Neuronal stem cell (in vitro differentiated cells): ENCODE data around the gene GRIK4.

ENCODE experiments used
- DNase-seq: peaks from one replicate; pipeline ENCODE4 v3.0.0-alpha.2; 2013; ENCODE audit warnings: low spot score
- H2AFZ ChIP-seq: one replicate; pipeline ENCODE4 v1.6.1; 2013; ENCODE audit warnings: mild to moderate bottlenecking, low read length, inconsistent platforms
- H2AK5ac ChIP-seq: 2 replicates; pipeline ENCODE4 v1.6.1; 2013; ENCODE audit warnings: low read depth, mild to moderate bottlenecking, inconsistent platforms, low read length, moderate library complexity, mixed read lengths
- H2BK120ac ChIP-seq: 2 replicates; pipeline ENCODE4 v1.6.1; 2013; ENCODE audit warnings: low read depth, mild to moderate bottlenecking, inconsistent platforms, low read length, moderate library complexity, mixed read lengths
- H2BK12ac ChIP-seq: one replicate; pipeline ENCODE4 v1.6.1; 2013; ENCODE audit warnings: low read length, inconsistent platforms
- H2BK15ac ChIP-seq: 2 replicates; pipeline ENCODE4 v1.6.1; 2013; ENCODE audit warnings: mild to moderate bottlenecking, low read length, inconsistent platforms, mixed read lengths
- H2BK5ac ChIP-seq: one replicate; pipeline ENCODE4 v1.6.1; 2013; ENCODE audit warnings: inconsistent platforms, mild to moderate bottlenecking, low read length, moderate library complexity
- H3K14ac ChIP-seq: one replicate; pipeline ENCODE4 v1.6.1; 2013; ENCODE audit warnings: low read length, inconsistent platforms
- H3K18ac ChIP-seq: 2 replicates; pipeline ENCODE4 v1.6.1; 2013; ENCODE audit warnings: low read length, inconsistent platforms
- H3K23ac ChIP-seq: 2 replicates; pipeline ENCODE4 v1.6.1; 2013; ENCODE audit warnings: low read depth, mild to moderate bottlenecking, mixed read lengths, low read length, inconsistent platforms; ENCODE audit not compliant: poor library complexity
- H3K27ac ChIP-seq: replicated peaks from 3 replicates; pipeline ENCODE4 v1.5.1; 2013; ENCODE audit warnings: low read length, inconsistent platforms
- H3K27me3 ChIP-seq, 3 experiments: 2 replicates each; pipeline ENCODE4 v1.6.1; 2013; ENCODE audit warnings: low read length in 3 of 3, mild to moderate bottlenecking in 2 of 3, inconsistent platforms in 1 of 3, low read depth in 1 of 3, mixed read lengths in 1 of 3, moderate library complexity in 1 of 3; ENCODE audit not compliant: control insufficient read depth in 3 of 3, insufficient read depth in 3 of 3
- H3K36me3 ChIP-seq, 2 donors: replicated peaks in 1 of 2; 2 replicates each; pipeline ENCODE4 v1.6.1; 2013; ENCODE audit warnings: low read length in 2 of 2; ENCODE audit not compliant: control insufficient read depth in 2 of 2, insufficient read depth in 2 of 2
- H3K4ac ChIP-seq: 2 replicates; pipeline ENCODE4 v1.6.1; 2013; ENCODE audit warnings: inconsistent platforms, mild to moderate bottlenecking, low read length, moderate library complexity
- H3K4me1 ChIP-seq, 2 donors: 1 replicate in 1 of 2; 2 replicates in 1 of 2; pipeline ENCODE4 v1.6.1; 2013; ENCODE audit warnings: low read length in 2 of 2, low read depth in 1 of 2; ENCODE audit not compliant: control insufficient read depth in 2 of 2, insufficient read depth in 1 of 2
- H3K4me2 ChIP-seq: one replicate; pipeline ENCODE4 v1.6.1; 2013; ENCODE audit warnings: mild to moderate bottlenecking, low read length, inconsistent platforms; ENCODE audit not compliant: insufficient read depth, poor library complexity, severe bottlenecking
- H3K4me3 ChIP-seq, 2 donors: 2 replicates each; pipeline ENCODE4 v1.5.1; 2013; ENCODE audit warnings: low read length in 2 of 2, mild to moderate bottlenecking in 2 of 2, inconsistent platforms in 1 of 2, moderate library complexity in 1 of 2
- H3K79me1 ChIP-seq: one replicate; pipeline ENCODE4 v1.6.1; 2013; ENCODE audit warnings: low read depth, mild to moderate bottlenecking, inconsistent platforms, low read length, moderate library complexity
- H3K9ac ChIP-seq: one replicate; pipeline ENCODE4 v1.6.1; 2013; ENCODE audit warnings: mild to moderate bottlenecking, low read depth, low read length, inconsistent platforms; ENCODE audit not compliant: poor library complexity
- H3K9me3 ChIP-seq, 2 donors: replicated peaks in 1 of 2; 2 replicates each; pipeline versions ENCODE3 to v1.6.1; 2013; ENCODE audit warnings: low read length in 2 of 2, mild to moderate bottlenecking in 2 of 2, inconsistent platforms in 1 of 2, low read depth in 1 of 2, mixed read lengths in 1 of 2, moderate library complexity in 1 of 2; ENCODE audit not compliant: control insufficient read depth in 2 of 2, insufficient read depth in 1 of 2
- H4K8ac ChIP-seq: one replicate; pipeline ENCODE4 v1.6.1; 2013; ENCODE audit warnings: low read depth, mild to moderate bottlenecking, inconsistent platforms, low read length, moderate library complexity
- H4K91ac ChIP-seq: one replicate; pipeline ENCODE4 v1.6.1; 2013; ENCODE audit warnings: low read length, low read depth, mild to moderate bottlenecking, inconsistent platforms; ENCODE audit not compliant: poor library complexity
- WGBS, 2 donors: extraction: QIAGEN DNeasy Blood & Tissue Kit; methylation state at CpG; one replicate each; pipeline ENCODE4 v1.1.7; 2013; ENCODE audit warnings: missing lambda C conversion rate in 2 of 2, mixed read lengths in 1 of 2; ENCODE audit not compliant: insufficient read length in 2 of 2, insufficient replicate concordance in 1 of 2; ENCODE audit errors: extremely low coverage in 2 of 2; 5-methylcytosine and 5-hydroxymethylcytosine counted together

The GRIK4 gene

DNA sequence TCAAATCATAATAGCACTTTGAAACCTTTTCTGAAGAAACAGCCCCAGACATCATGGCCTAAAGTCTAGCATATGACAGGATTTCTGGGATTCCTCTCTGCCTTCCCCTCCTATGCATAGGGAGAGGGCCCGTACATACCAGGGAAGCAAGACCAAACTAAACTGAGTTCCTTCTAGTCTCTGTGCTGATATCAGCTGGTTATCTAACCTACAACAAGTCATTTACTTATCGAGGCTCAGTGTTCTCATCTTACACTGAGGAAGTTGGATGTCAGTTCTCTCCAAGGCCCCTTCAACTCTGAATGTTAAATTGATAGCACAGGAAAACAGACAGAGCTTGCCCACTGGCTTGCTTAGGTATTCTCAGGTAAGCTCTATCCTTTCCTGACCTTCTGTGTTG lies 17.0 kb upstream of the GRIK4 start:
- Histone ChIP-seq H2BK12ac (no peak overlapping the region), H3K23ac (no peak overlapping the region), H3K18ac (no peak overlapping the region), H2BK120ac (no peak overlapping the region), H3K14ac (no peak overlapping the region), H2AFZ (no peak overlapping the region), H3K27ac (no peak overlapping the region), H3K4me2 (no peak overlapping the region), H3K27me3 (no peaks in the 10 kb centered on the region), H4K8ac (no peak overlapping the region), H2BK15ac (no peak overlapping the region), H3K79me1 (no peaks in the 10 kb centered on the region), H3K4me1 (peaks cover 0 to 4% of the 10 kb centered on the region in 2 donors), H3K9ac (no peak overlapping the region), H4K91ac (no peak overlapping the region), H3K36me3 (peaks cover 0 to 16% of the 10 kb centered on the region in 2 donors), H2AK5ac (no peak overlapping the region), H3K4me3 (no peak overlapping the region), H3K4ac (no peak overlapping the region), H3K9me3 (no peaks in the 10 kb centered on the region), H2BK5ac (no peak overlapping the region)
- no peak for DNase-seq
- no CpG with 5 or more reads among the region's 2 CpGs for WGBS, 2 donors

DNA sequence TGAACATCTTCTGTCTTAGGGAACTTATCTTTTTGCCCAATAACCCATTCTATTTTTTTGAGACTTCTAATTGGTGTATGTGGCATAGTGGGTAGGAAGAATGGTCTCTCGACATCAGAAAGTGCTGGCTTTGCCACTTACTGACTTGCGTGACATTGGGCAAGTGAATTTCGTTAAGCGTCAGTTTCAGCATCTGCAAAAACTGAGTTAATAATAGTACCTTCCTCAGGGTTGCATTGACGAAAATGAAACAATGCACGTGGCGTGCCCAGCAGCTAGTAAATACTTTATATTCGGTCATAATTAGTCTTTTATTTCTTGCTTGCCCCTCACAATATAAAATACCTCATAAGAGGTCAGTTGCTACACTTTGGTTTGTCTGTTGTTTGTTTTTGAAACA lies 12.5 kb upstream of the GRIK4 start:
- no CpG with 5 or more reads among the region's 8 CpGs for WGBS, 2 donors

DNA sequence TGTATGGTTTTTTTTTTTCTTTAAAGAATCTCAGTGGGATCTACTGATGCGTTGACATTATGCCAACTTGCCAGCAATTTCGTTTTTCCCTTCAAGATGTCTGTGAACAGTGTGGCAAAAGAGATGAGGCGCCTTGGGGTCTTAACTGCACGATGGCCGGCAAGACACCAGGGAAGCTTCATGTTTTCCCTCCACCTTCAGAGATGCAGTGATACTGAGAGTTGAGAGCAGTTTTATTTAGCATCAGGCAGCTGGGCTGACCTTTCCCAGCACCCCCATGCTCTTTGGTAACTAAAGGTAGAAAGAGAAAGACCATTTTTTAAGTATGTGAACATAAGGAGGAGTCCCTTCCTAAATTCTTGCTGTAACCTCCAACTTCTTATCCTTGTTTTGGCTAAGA lies 11.7 kb upstream of the GRIK4 start:
- Histone ChIP-seq H3K27me3 (no peaks in the 10 kb centered on the region), H2BK12ac (no peak overlapping the region), H3K14ac (no peak overlapping the region), H2BK15ac (no peak overlapping the region), H3K4me3 (no peak overlapping the region), H4K91ac (no peak overlapping the region), H3K79me1 (no peaks in the 10 kb centered on the region), H3K23ac (no peak overlapping the region), H3K36me3 (no peaks in the 10 kb centered on the region), H3K4me1 (peaks cover 0 to 12% of the 10 kb centered on the region in 2 donors), H4K8ac (no peak overlapping the region), H3K4ac (no peak overlapping the region), H2BK120ac (no peak overlapping the region), H3K27ac (no peak overlapping the region), H2AK5ac (no peak overlapping the region), H3K9me3 (no peaks in the 10 kb centered on the region), H3K18ac (no peak overlapping the region), H3K4me2 (no peak overlapping the region), H2BK5ac (no peak overlapping the region), H2AFZ (no peak overlapping the region), H3K9ac (no peak overlapping the region)
- no CpG with 5 or more reads among the region's 5 CpGs for WGBS, 2 donors
- DNase-seq = no peak

More for the DNA sequence above, 12.5 kb upstream of the GRIK4 start:
- Histone ChIP-seq H3K4me3 (no peak overlapping the region), H2AFZ (no peak overlapping the region), H3K27me3 (no peaks in the 10 kb centered on the region), H2AK5ac (no peak overlapping the region), H3K27ac (no peak overlapping the region), H2BK120ac (no peak overlapping the region), H4K91ac (no peak overlapping the region), H4K8ac (no peak overlapping the region), H3K18ac (no peak overlapping the region), H3K9ac (no peak overlapping the region), H3K4ac (no peak overlapping the region), H3K14ac (no peak overlapping the region), H3K4me1 (peaks cover 0 to 12% of the 10 kb centered on the region in 2 donors), H3K23ac (no peak overlapping the region), H3K9me3 (no peaks in the 10 kb centered on the region), H2BK5ac (no peak overlapping the region), H2BK12ac (no peak overlapping the region), H3K79me1 (no peaks in the 10 kb centered on the region), H2BK15ac (no peak overlapping the region), H3K36me3 (no peaks in the 10 kb centered on the region), H3K4me2 (no peak overlapping the region)
- no peak for DNase-seq

DNA sequence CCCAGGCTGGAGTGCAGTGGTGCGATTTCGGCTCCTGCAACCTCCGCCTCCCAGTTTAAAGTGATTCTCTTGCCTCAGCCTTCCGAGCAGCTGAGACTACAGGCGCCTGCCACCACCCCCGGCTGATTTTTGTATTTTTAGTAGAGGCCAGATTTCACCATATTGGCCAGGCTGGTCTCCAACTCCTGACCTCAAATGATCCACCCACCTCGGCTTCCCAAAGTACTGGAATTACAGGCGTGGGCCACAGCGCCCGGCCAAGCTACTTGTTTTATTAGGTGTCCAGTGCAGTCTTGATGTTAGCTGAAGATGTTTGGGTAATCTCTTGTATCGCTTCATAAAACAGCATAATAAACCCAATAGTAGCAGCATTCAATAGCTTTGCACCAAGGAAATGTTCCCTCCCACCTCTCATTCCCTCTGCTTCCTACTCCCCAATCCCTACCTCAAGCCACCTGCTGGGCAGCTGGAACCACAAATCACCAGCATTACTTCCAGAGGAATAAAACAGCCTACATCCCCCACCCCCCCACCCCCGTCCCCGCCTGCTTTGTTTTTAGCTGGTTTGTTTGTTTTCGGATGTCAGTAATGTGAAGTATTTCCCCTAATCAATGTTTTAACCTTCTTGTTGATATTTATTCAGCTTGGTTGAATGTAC lies 11.0 kb upstream of the GRIK4 start:
- H3K4me2 ChIP-seq = no peak overlapping the region
- whole genome bisulfite sequencing, 2 donors = no CpG with 5 or more reads among the region's 14 CpGs
- no peak overlapping the region for H2BK120ac ChIP-seq
- H4K8ac ChIP-seq = no peak overlapping the region
- H3K36me3 ChIP-seq = no peaks in the 10 kb centered on the region
- H3K79me1 ChIP-seq = no peaks in the 10 kb centered on the region
- H2BK5ac ChIP-seq = no peak overlapping the region
- no peak overlapping the region for H3K27ac ChIP-seq
- DNase-seq = no peak
- H3K4me3 ChIP-seq = no peak overlapping the region
- H3K14ac ChIP-seq = no peak overlapping the region
- no peaks in the 10 kb centered on the region for H3K9me3 ChIP-seq
- H3K9ac ChIP-seq = no peak overlapping the region
- no peak overlapping the region for H4K91ac ChIP-seq
- no peak overlapping the region for H2BK12ac ChIP-seq
- peaks cover 0 to 12% of the 10 kb centered on the region in 2 donors for H3K4me1 ChIP-seq
- H2BK15ac ChIP-seq = no peak overlapping the region
- H3K27me3 ChIP-seq = no peaks in the 10 kb centered on the region
- no peak overlapping the region for H3K18ac ChIP-seq
- no peak overlapping the region for H3K4ac ChIP-seq
- no peak overlapping the region for H3K23ac ChIP-seq
- no peak overlapping the region for H2AFZ ChIP-seq
- H2AK5ac ChIP-seq = no peak overlapping the region
